HG02759 (cell line): Measurements from ENCODE around the gene WASHC4.

Experiments used
- ATAC-seq: cut with Tn5 transposase; IDR thresholded peaks from one replicate; pipeline ENCODE4 v1.9.1; 2021; ENCODE audit warnings: mild to moderate bottlenecking, moderate library complexity; ENCODE audit not compliant: unreplicated experiment

Gene WASHC4, protein sequence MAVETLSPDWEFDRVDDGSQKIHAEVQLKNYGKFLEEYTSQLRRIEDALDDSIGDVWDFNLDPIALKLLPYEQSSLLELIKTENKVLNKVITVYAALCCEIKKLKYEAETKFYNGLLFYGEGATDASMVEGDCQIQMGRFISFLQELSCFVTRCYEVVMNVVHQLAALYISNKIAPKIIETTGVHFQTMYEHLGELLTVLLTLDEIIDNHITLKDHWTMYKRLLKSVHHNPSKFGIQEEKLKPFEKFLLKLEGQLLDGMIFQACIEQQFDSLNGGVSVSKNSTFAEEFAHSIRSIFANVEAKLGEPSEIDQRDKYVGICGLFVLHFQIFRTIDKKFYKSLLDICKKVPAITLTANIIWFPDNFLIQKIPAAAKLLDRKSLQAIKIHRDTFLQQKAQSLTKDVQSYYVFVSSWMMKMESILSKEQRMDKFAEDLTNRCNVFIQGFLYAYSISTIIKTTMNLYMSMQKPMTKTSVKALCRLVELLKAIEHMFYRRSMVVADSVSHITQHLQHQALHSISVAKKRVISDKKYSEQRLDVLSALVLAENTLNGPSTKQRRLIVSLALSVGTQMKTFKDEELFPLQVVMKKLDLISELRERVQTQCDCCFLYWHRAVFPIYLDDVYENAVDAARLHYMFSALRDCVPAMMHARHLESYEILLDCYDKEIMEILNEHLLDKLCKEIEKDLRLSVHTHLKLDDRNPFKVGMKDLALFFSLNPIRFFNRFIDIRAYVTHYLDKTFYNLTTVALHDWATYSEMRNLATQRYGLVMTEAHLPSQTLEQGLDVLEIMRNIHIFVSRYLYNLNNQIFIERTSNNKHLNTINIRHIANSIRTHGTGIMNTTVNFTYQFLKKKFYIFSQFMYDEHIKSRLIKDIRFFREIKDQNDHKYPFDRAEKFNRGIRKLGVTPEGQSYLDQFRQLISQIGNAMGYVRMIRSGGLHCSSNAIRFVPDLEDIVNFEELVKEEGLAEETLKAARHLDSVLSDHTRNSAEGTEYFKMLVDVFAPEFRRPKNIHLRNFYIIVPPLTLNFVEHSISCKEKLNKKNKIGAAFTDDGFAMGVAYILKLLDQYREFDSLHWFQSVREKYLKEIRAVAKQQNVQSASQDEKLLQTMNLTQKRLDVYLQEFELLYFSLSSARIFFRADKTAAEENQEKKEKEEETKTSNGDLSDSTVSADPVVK

DNA sequence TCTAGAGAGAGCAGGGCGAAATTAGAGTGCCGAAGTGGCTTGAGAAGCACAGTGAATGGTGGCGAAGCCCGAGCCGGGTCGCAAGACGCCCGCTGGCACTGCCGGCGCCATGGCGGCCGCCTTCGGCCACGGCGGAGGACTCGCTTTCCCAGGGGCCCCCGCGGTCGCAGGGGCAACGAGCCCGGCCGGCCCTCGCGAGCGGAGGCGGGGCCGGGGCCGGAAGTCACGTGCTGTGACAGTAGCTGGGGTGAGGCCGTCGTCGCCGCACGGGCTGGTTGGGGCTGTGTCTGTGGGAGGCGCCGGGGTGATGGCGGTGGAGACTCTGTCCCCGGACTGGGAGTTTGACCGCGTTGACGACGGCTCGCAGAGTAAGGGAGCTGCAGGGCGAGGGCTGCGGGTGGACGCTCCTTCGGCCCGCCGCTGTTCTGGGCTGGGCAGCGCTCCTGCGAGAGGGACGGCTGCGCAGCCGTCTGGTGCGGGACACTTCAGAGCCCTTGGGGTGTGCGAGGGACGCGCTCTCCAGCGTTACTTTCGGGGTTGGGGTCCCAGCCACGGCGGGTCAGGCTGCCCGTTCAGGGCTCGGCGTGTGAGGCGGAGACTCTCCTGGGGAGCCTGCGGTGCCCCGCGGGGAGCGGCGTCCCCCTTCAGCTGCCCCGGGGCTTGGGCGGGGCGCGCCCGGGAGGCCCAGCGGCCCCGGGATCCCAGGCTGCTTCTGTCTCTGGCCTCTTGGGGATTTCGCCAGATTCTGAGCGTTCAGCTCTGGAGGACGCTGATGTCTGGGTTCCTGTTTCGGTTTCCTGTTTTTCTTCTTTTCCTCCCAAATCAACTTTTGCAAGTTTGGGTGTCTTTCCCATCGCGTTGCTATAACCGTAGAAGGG is at the start of gene WASHC4:
Gene WASHC4 (plus strand): TSS at position 238 of the 878 bp plus-strand sequence. CDS start 70 bp downstream, at position 308.
- peak; percentile 93 for ATAC-seq

DNA sequence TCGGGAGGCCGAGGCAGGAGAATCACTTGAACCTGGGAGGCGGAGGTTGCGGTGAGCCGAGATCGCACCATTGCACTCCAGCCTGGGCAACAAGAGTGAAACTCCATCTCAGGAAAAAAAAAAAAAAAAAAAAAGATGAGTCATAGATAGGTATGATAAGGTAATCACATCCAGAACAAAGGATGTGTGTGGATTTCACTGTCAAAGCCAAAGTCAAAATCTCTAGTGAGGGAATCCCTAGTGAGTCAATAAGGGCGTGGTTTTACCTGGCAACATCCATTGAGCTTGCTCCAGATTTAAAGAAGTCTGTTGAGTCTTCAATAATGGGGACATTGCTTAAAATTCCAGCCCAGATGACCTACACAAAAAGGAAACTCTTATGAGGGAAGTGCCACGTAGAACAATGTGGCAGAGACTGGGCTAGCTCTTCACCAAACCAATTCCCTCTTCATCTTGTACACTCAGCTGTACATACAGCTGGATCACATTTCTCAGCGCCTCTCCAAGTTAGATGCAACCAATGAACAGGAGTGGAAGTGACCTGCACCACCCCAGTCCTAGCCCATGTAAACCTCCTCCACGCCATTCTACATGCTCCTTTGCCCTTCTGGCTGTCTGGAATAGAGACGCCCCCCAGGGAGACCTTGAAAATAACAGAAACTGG is 46.7 kb upstream of the WASHC4 start:
- ATAC-seq = no peak

DNA sequence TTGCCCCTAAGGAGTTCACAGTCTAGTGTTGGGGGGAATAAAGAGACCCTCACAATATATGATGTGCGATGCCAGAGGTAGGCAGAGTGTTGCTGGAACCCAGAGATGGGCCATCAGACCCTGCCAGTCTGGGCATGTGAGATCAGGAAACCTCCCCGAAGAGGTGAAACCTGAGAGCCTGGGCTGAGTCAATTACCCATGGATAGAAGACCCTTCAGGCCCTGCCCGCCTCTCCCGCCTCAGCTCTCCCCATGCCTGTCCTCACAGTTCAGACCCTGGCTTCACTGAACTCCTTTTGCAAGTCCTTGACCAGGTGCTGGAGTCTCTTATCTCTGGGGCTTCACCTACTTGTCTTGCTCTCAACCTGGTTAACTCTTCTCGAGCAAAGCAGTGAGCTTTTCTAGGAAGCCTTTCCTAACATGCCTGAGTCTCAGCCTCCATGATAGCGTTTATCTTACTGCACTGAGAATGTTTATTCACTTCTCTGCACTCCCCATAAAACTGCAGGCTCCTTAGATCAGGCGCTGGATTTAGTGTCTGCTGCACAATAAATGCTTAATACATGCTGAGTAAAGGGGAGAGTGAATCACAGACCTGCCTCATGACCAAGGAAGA is 42.9 kb upstream of the WASHC4 start:
- ATAC-seq = no peak

DNA sequence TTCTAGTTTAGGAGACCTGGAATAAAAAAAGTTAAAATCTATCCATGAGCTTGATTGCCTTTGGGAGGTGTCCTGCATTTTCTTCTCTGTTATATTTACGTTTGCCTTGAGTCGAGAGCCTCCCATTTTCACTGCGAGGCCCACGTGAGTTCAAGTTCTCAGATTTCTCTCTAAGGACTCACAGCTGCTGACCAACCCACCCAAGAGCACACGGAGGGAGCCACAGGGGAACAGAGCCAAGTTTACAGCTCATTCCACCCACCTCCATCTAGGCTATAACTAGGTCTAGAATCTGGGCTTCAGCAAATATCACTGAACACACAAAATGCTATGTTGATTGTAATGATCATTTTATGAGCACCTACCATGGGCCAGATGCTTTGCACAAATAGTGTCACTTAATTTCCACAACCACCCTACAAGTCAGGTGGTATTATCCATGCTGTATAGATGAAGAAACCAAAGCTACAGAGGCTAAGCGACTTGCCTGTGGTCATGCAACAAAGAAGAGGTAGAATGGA is 40.0 kb upstream of the WASHC4 start:
- no peak for ATAC-seq

DNA sequence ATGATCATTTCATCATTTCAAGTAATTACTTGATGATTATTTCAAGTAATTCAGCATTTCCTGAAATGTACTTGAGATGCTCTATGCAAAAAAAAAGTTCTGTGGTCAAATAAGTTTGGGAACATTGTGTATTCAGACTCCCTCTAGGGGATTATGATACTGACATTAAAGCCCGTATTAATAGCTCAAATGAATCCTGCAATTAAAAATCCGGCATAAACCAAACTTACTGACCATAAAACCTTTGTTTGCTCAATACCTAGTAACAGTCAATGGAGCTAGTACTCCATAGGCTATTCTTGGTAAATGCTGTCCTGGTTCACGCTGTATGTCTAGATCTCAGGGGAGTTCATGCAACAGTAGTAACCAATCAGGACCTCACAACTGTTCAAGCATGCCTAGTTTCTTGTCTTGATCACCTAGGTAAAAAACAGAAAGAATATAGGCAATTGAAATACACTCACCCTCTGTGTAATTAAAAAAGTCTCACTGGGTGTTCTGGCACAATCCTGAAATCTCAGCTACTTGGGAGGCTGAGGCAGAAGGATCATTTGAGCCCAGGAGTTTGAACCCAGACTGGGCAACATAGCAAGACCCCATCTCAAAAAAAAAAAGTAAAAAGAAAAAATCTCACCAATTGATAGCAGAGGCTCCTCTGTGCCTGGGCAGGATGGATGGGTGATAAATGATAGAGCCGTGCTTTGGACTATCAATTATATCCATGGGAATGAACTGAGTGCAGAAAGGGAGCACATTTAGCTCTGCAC is 37.4 kb upstream of the WASHC4 start:
- no peak for ATAC-seq

DNA sequence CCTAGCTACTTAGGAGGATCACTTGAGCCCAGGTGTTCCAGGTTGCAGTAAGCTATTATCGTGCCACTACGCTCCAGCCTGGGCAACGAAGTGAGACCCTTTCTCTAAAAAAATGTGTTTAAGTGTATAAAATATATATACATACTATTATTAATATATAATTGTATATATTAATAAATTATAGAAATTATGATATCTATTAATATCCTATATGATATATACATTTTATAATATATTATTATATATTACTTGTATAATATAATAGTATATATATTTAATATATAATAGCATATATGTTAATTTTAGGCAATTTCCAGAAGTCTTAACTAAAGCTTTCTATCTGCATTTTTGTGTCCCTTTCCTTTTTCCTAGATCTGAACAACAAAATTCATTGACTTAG is 35.5 kb upstream of the WASHC4 start:
- no peak for ATAC-seq

DNA sequence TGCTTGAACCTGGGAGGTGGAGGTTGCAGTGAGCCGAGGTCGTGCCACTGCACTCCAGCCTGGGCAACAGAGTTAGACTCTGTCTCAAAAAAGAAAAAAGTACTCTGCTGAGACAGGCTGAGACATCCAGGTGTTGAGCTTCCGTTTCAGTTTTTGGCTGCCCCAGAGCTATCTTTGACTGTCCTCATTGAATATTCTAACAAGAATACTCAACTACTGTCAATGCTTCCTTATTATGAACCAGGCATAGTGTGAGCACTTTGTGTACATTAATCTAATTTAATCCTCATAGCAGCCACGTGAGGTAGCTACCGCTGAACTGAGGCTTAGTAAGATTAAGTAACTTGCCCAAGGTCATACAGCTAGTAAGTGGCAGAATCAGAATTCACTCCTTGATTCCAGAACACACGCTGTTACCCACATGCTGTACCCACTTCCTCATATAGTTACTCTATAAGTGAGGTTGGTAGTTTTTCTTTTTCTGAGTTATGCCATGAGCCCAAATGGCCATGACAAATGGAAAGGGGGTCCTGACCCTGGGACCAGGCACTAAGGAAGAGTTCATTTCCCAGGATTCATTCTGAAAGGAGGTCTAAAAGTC is 34.5 kb upstream of the WASHC4 start:
- no peak for ATAC-seq

DNA sequence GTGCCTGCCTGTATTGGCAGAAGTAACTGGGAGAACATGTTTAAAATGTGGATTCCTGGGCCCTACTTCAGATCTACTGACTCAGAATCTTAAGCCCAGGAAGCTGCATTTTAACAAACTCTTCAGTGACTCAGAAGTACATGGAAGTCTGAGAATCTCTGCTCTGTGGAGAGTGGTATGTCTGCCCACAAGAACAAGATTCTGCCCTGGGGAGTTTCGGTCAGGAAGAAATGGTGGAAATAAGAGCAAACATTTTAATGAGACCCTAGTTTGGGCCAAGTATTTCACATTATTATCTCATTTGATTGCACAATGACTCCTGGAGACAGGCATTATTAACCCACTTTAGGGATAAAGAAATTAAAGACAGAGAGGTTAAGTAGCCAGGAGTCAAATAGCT is 31.4 kb upstream of the WASHC4 start:
- ATAC-seq = no peak

DNA sequence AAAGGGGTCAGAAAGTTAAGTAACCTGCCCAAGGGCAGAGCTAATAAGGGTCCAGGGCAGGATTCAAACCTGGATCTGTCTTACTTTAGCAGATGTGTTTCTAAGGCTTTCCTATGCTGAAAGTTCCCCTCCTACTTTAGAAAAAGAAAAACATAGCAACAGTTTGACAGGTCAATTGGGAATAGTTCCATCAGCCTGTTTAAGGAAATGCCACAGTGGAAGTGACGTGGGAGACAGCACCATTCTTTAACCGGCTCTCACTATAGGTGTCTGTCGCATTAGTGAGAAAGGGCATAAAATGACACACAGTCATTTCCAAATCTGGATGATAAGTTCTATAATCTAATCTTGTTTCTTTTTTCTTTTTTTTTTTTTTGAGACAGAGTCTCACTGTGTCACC is 30.6 kb upstream of the WASHC4 start:
- no peak for ATAC-seq

DNA sequence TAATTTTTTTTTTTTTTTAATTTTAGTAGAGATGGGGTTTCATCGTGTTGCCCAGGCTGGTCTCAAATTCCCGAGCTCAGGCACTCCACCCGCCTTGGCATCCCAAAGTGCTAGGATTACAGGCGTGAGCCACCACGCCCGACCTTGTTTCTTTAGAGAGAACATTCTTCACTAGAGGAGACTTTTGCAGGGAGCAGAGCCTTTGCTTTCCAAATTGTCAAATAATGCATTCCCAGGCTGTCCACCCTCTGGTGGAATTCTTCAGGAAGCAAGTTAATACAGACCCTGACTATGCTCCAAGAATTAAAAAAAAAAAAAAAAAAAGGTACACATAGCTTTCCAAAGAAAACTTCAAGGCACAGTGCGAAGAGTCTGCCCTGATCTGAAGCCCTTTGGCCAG is 30.1 kb upstream of the WASHC4 start:
- ATAC-seq = no peak

DNA sequence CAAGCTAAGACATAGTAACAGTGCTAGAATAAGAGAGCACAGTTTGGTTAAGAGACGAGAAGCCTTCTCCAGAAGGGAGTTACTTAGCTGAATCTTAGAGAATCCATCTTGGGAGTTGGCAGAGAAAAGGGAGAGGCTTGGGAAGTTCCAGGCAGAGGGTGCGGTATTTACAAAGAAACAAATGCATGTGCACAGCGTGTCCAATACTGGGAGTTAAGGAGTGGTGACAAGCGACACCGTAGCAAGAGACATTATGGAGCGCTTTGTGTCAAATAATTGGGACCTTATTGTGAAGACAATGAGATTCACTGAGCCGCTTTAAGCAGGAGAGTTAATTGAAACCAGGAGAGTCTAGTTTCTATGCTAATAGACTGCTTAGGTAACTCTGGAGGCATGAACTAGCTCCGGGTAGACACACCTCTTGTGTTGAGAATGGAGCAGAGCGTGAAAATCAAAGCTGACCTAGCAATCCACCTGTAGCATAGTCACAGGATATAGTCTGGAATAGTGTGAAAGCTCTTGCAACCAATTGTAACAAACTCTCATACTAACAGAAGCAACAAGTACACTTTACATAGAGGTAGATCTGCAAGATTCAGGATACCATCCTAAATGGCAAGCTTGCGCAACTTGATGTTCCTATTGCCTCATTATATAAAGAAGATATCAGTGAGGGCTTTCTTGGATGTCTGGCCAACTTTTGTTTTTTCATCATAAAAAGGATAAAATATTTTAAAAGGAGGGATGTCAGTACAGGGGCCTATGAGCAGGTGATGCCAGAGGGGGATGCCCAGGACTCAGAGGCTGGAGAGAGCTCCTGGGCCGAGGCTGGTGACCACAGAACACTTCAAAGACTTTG is 28.6 kb upstream of the WASHC4 start:
- no peak for ATAC-seq

DNA sequence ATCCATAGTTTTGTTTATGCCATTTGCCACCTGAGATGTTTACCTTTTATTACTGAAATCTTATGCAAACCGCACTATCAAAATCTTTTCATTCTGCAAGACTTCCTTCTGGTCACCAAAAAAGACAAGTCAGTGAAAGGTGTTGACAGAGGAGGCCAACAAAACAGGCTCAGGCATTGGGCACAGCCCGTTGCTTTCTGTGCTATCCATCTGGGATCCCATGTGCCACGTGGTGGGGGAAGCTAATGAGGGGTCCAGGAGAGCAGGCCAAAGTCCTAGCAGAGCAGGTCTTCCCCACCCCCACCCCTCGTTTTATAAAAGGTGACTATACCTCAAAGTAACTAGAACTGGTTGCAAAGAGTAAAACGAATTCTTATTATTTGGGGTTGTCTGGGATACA is 24.5 kb upstream of the WASHC4 start:
- ATAC-seq = no peak

DNA sequence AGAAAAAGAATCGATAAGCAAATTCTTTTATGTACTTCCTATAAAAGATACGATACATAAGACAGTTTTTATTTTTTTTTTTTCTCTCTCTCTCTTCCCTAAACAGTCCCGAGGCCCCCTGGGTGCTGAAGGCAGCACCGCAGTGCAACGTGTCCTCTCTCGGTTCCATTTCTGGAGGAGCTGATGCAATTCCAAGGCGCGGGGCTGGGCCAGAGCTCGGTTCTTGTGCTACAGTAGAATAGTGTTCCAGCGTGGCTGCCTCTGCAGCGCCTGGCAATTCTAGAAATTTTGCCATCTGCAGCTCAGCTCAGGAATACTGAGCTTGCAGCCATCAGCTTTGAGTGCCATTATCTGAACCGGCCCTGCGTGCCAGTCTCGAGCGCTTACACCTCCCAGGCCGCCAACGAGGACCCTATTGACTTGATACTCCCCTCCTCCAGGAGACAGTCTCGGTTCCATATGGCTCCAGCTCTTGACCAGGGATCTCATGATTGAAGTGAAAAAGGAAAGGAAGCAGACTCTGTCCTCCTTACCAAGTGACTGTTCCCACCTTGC is 23.9 kb upstream of the WASHC4 start:
- peak; percentile 34 for ATAC-seq

DNA sequence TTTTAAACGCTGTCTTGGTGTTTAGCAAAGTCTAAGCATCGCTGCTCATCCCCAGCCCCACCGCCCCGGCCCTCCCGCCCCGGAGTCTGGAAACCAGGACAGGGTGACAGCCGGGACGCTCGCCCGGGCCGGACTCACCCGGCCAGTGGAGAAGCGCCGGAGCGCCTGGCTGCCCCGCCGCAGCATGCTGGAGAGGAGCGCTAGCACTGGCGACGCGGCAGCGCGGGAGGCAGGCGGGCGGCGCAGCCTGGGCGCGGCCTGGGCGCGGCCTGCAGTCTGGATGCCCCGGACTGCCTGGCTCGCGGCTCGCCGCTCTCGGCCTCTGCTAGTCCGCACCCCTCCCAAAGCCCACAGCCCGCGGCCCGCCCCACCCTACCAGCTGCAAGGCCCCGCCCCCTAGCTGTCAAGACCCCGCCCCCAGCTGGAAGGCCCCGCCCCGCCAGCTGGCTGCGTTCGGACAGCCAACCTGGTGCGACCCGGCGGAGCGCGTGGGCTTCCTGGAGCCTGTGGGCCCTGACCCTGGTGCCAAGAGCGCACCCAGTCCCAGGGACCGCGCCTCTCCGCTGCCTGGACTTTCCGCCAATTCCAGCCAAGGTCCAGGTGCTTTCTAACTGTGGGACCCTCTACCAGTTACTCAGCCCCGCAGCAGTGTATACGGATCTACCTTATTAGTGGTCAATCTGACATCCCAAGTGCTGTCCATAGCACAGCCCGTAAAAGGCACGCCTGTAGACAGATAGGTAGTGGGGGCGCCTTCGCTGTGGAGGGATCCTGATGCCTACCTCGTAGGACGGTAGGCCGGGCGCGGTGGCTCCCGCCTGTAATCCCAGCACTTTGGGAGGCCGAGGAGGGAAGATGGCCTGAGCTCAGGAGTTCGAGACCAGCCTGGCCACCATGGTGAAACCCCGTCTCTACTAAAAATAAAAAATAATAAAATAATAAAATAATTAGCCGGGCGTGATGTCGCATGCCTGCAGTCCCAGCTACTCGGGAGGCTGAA is 23.0 kb upstream of the WASHC4 start, which contains the start of gene ALDH1L2:
Gene ALDH1L2 (minus strand): TSS at position 208 of the 1,000 bp plus-strand sequence. CDS start 22 bp downstream, at position 186.
- ATAC-seq = peak; percentile 82

DNA sequence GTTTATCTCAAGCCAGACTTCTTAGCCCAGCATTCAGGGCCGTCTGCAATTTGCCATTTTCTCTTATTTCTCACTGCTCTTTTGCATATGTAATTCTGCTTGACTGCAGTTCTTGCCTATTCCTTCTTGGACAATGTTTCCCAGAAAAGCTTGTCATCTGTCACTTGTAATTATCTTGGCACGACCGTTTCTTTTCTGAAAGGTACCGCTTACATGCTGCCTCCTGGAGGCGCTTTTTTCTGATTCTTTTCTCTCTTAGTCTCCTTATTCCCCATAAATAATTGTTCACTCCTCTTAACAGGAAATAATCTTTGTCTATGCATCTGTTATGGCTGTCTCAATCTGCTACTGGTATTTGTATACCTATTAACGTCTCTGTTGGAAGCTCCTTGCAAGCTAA is 22.0 kb upstream of the WASHC4 start:
- ATAC-seq = no peak
